Activated CD4-positive, alpha-beta T cell treated with anti-CD3 and anti-CD28 coated beads, Interleukin-2, amount 10 ng/mL, durations not matched to agents 7 days and 5 days (primary cell): ENCODE measurements around the gene ECE1. TPM values are rescaled to one million over a fixed set of nuclear protein-coding genes. Genes with fewer than 3 reads are reported as not detected.

Source experiments
- CTCF ChIA-PET: fragments of 350-600 bp; sonication (Branson Sonifier 250); formaldehyde crosslinking; loops from one replicate; lab custom pipeline; 2021; ENCODE audit warnings: antibody characterized with exemption; lab: Charles Lee
- POLR2A ChIA-PET: fragments of 350-600 bp; sonication (Branson Sonifier 250); formaldehyde crosslinking; loops from one replicate; lab custom pipeline; 2021; ENCODE audit warnings: antibody characterized with exemption; lab: Charles Lee
- DNase-seq: peaks from one replicate; pipeline ENCODE4 v3.0.0-alpha.2; 2020
- H3K27ac Mint-ChIP-seq: one replicate; pipeline ENCODE4 v1.8.0; 2021; ENCODE audit warnings: mild to moderate bottlenecking, moderate library complexity, mixed read lengths
- H3K27me3 Mint-ChIP-seq: one replicate; pipeline ENCODE4 v1.8.0; 2021; ENCODE audit warnings: mixed read lengths
- H3K36me3 Mint-ChIP-seq: one replicate; pipeline ENCODE4 v1.8.0; 2021; ENCODE audit warnings: low read depth, mixed read lengths
- H3K4me1 Mint-ChIP-seq: one replicate; pipeline ENCODE4 v1.8.0; 2021; ENCODE audit warnings: mixed read lengths
- H3K4me3 Mint-ChIP-seq: one replicate; pipeline ENCODE4 v1.8.0; 2021; ENCODE audit warnings: mild to moderate bottlenecking, moderate library complexity, mixed read lengths
- H3K9me3 Mint-ChIP-seq: one replicate; pipeline ENCODE4 v1.8.0; 2021; ENCODE audit warnings: mixed read lengths
- total RNA-seq, 2 experiments: library from RNA; stranded (reverse); gene quantifications; one replicate each; pipeline ENCODE4 v1.2.3, GENCODE V29; 2021

The ECE1 gene
- total RNA-seq, 2 experiments from 2014 or later = 101 to 107 TPM

GRCh38 chr1:21323091-21323490 lies 32.8 kb upstream of the ECE1 start:
- no peaks in the 10 kb centered on the region for H3K9me3 Mint-ChIP-seq
- no peaks in the 10 kb centered on the region for H3K27me3 Mint-ChIP-seq
- CTCF ChIA-PET = interaction anchor here (0.5 to 3.8 kb wide), 6 partner anchors 11 to 68 kb away, joined by 3 to 21 read pairs (median 4); no protein-coding TSS in a partner anchor
- H3K36me3 Mint-ChIP-seq = peaks cover 13% of the 10 kb centered on the region
- peaks cover 68% of the 10 kb centered on the region for H3K4me1 Mint-ChIP-seq
- POLR2A ChIA-PET = no interaction called here
- no peak overlapping the region for H3K4me3 Mint-ChIP-seq
- H3K27ac Mint-ChIP-seq = peak overlapping the region; percentile 9
- no peak for DNase-seq

GRCh38 chr1:21322681-21323016 lies 32.4 kb upstream of the ECE1 start:
- no peaks in the 10 kb centered on the region for H3K9me3 Mint-ChIP-seq
- peaks cover 10% of the 10 kb centered on the region for H3K36me3 Mint-ChIP-seq
- H3K27me3 Mint-ChIP-seq = no peaks in the 10 kb centered on the region
- peaks cover 66% of the 10 kb centered on the region for H3K4me1 Mint-ChIP-seq
- no peak overlapping the region for H3K4me3 Mint-ChIP-seq
- no peak for DNase-seq
- POLR2A ChIA-PET = no interaction called here
- H3K27ac Mint-ChIP-seq = peak overlapping the region; percentile 69
- CTCF ChIA-PET = interaction anchor here (0.5 to 1.1 kb wide), 4 partner anchors 11 to 67 kb away, joined by 3 to 6 read pairs (median 4); no protein-coding TSS in a partner anchor

DNA sequence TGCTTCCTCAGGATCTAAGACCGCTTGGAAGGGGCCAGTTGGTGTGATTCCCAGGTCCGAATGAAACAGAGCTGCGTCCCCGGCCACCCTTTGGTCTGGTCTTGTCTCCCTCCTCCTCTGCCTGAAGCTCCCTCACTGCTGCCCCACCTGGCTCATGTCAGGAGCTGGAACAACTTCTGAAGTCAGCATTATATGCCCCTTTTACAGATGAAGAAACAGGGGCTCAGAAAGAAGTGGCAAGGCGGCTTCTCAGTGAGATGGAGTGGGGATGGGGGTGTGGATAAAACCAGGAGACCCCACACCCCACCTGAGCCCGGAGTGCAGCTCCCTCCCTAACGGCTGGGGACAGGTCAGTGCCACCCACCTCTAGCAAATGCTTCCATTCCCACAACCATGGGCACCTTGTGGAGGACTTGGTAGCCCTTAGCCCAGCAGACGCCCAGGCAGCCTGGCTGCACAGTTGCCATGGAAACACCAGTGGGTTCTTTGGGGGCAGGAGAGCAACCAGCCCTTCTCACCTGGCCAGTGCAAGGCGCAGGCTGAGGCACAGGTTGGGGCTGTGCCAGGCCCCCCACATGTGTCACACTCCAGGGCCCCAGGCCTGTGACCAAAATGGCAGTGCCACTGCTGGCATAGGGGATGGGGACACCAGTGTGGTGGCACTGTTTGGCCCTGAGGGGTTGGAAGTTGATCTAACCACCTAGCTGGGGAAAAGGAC lies 31.9 kb upstream of the ECE1 start:
- CTCF ChIA-PET = interaction anchor here (1.0 to 1.5 kb wide), 3 partner anchors 12 to 50 kb away, joined by 3 to 4 read pairs (median 4); no protein-coding TSS in a partner anchor
- DNase-seq = no peak
- Mint-ChIP-seq H3K36me3 (peaks cover 9% of the 10 kb centered on the region), H3K27ac (no peak overlapping the region), H3K4me3 (no peak overlapping the region), H3K4me1 (peaks cover 63% of the 10 kb centered on the region), H3K9me3 (no peaks in the 10 kb centered on the region), H3K27me3 (no peaks in the 10 kb centered on the region)
- POLR2A ChIA-PET = no interaction called here

- DNase-seq = no peak
- ChIA-PET CTCF (interaction anchor here (0.9 to 1.5 kb wide), 6 partner anchors 8 to 51 kb away, joined by 3 to 6 read pairs (median 4); no protein-coding TSS in a partner anchor), POLR2A (no interaction called here)
- H3K9me3 Mint-ChIP-seq = no peaks in the 10 kb centered on the region
- peaks cover 54% of the 10 kb centered on the region for H3K4me1 Mint-ChIP-seq
- no peak overlapping the region for H3K27ac Mint-ChIP-seq
- no peak overlapping the region for H3K4me3 Mint-ChIP-seq
- no peaks in the 10 kb centered on the region for H3K27me3 Mint-ChIP-seq
- peaks cover 13% of the 10 kb centered on the region for H3K36me3 Mint-ChIP-seq
These were observed 30.3 kb upstream of the ECE1 start for GRCh38 chr1:21320410-21321108.

DNA sequence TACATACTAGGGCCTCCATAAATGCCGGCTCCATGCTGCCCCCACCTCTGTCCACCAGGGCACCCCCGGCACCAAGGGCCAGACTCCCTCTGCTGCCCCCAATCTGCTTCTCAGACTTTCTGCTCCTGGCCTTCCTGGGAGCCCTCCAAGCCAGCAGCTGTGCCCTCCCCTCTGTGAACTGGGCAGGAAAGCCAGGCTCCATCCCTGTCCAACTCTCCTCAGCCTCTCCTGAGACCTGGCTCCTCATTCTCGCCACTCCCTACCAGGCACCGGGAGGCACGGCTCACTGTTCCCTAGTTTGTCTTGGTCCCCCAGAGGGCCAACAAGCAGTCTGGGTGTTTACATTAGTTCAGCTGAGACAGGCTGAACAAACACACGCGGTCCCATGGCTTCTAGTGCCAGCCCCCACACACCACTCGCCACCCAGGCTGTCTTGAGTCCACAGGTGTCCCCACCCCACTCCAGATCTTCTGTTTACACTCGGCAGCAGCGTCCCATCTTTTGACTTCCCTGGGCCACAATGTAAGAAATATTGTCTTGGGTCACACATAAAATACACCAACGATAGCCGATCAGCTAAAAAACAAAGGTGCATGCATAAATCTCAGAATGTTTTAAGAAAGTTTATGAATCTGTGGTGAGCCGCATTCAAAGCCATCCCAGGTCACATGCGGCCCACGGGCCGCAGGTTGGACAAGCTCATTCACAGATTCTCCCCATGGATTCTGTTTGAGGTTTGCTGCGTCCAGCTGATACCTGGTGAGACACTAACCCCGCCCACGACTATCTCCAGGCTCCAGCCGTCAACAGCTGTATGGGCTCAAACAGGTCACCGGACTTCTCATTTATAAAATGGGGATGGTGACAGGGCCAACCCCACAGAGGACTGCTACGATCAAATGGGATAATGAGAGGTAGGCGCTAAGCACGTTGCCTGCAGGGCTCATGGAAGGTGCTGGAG lies 29.5 kb upstream of the ECE1 start:
- H3K27ac Mint-ChIP-seq = peak overlapping the region; percentile 36

DNA sequence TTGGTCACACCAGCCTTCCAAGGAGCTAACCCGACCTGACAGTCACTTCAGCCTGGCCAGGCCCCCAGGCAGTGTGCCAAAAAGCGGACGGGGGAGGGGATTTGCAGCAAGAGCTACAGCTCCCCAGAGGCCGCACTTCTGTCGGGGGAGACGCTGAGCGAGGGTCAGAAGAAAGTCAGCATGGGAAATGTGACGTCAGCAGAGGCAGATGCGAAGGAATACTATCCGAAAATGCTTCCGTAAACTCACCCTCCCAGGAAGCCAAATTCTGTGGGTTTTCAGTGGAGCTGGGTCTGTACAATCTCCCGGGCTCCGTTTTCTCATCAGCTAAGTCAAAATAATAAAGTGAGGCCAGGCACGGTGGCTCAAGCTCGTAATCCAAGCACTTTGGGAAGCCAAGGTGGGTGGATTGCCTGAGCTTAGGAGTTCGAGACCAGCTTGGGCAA lies 28.5 kb upstream of the ECE1 start:
- H3K4me3 Mint-ChIP-seq = no peak overlapping the region
- no peaks in the 10 kb centered on the region for H3K27me3 Mint-ChIP-seq
- CTCF ChIA-PET = interaction anchor here (1.1 kb wide), 1 partner anchor 50 kb away, joined by 3 read pairs; no protein-coding TSS in a partner anchor
- no peak for DNase-seq
- H3K4me1 Mint-ChIP-seq = peaks cover 43% of the 10 kb centered on the region
- no peaks in the 10 kb centered on the region for H3K9me3 Mint-ChIP-seq
- H3K27ac Mint-ChIP-seq = no peak overlapping the region
- peaks cover 12% of the 10 kb centered on the region for H3K36me3 Mint-ChIP-seq
- POLR2A ChIA-PET = no interaction called here

More for the DNA sequence above, 29.5 kb upstream of the ECE1 start:
- peaks cover 12% of the 10 kb centered on the region for H3K36me3 Mint-ChIP-seq
- no peak overlapping the region for H3K4me3 Mint-ChIP-seq
- no peak for DNase-seq
- H3K9me3 Mint-ChIP-seq = no peaks in the 10 kb centered on the region
- peaks cover 48% of the 10 kb centered on the region for H3K4me1 Mint-ChIP-seq
- no peaks in the 10 kb centered on the region for H3K27me3 Mint-ChIP-seq
- POLR2A ChIA-PET = no interaction called here
- CTCF ChIA-PET = interaction anchor here (1.0 to 1.4 kb wide), 2 partner anchors 9 to 18 kb away, joined by 4 to 5 read pairs; no protein-coding TSS in a partner anchor

- Mint-ChIP-seq H3K9me3 (no peaks in the 10 kb centered on the region), H3K36me3 (peaks cover 12% of the 10 kb centered on the region), H3K4me3 (no peak overlapping the region), H3K27ac (no peak overlapping the region), H3K27me3 (no peaks in the 10 kb centered on the region), H3K4me1 (peaks cover 43% of the 10 kb centered on the region)
- DNase-seq = no peak
- ChIA-PET POLR2A (no interaction called here), CTCF (interaction anchor here (0.5 to 1.1 kb wide), 2 partner anchors 43 to 51 kb away, joined by 3 read pairs; no protein-coding TSS in a partner anchor)
These were observed 27.9 kb upstream of the ECE1 start for GRCh38 chr1:21318057-21318713.

DNA sequence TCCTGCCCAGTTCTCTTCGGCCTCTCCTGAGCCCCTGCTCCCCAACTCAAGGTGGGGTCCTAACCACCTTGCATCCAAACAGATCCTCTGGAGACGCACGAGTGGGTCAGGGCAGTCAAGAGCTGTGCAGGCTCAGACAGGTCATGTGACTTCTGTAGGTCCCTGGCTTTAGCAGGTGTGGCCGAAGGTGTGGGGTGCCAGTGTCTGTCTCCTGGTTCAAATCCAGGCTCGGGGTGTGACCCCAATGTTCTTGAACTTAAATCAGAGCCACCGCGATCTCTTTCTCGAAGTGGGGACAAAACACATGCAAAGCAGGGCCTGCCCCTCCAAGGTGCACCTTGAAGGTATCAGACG lies 27.4 kb upstream of the ECE1 start:
- H3K4me1 Mint-ChIP-seq = peaks cover 40% of the 10 kb centered on the region
- H3K9me3 Mint-ChIP-seq = no peaks in the 10 kb centered on the region
- no peak for DNase-seq
- ChIA-PET CTCF (interaction anchor here (0.5 to 1.1 kb wide), 2 partner anchors 17 to 44 kb away, joined by 3 read pairs; no protein-coding TSS in a partner anchor), POLR2A (no interaction called here)
- H3K27me3 Mint-ChIP-seq = no peaks in the 10 kb centered on the region
- H3K4me3 Mint-ChIP-seq = no peak overlapping the region
- H3K36me3 Mint-ChIP-seq = peaks cover 12% of the 10 kb centered on the region
- H3K27ac Mint-ChIP-seq = no peak overlapping the region

DNA sequence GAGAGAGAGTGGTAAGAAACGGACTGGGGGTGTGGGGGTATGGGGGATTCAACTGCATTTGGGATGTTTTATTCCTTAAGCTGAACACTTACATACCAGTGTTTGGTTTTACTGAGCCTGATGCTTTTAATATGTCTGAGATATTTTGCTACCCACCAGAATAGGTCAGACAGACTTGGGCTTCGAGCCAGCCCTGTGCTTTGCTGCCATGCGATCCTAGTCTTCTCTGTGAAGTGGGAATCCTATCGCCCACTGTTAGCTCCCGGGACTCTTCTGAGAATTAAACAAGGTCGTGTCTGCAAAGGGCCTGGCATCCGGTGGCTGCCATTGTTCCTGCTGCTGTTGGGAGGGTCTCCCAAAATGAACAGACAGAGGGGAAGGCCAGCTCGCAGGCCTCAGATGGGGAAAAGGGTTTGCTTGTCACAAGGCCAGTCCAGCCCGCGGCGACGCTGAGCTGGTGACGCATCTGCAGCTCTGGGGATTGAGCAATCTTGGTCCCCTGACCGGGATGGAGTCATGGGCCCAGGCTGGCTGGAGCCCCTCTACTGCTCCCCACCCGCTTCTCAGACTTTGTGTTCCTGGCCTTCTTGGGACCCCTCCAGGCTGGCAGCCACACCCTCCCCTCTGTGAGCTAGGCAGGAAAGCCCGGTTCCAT lies 26.9 kb upstream of the ECE1 start:
- no peaks in the 10 kb centered on the region for H3K27me3 Mint-ChIP-seq
- H3K4me3 Mint-ChIP-seq = no peak overlapping the region
- CTCF ChIA-PET = interaction anchor here (1.1 kb wide), 1 partner anchor 17 kb away, joined by 3 read pairs; no protein-coding TSS in a partner anchor
- H3K27ac Mint-ChIP-seq = peak overlapping the region; percentile 60
- POLR2A ChIA-PET = no interaction called here
- H3K4me1 Mint-ChIP-seq = peaks cover 35% of the 10 kb centered on the region
- DNase-seq = no peak
- H3K9me3 Mint-ChIP-seq = no peaks in the 10 kb centered on the region
- peaks cover 12% of the 10 kb centered on the region for H3K36me3 Mint-ChIP-seq

DNA sequence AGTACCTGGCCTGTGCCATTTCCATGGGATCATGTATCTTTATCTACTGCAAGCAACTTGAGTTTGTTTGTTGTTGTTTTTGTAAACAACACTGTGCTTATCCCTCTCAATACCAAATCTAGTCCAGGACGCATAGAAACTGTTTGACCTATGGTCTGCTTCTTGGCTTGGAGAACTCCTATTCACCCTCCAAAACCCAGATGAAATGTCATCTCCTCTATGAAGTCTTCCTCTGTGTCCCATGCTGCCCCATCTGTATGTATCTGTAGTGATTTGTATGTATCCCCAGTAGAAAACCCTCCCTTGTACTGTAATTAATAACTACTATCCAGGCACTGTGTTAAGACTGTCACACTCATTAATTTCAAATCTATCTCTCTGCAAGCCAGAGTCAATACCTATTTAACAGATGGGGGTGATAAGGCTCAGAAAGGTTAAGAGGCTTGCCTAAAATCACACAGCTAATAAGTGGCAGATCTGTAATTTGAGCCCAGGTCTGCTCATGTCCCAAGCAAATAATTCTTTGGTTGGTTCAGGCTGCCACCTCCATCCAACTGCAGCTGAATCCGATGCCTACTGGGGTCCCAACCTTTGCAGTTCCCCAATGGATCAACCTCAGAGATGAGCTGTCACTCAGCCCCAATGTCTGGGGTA lies 24.6 kb upstream of the ECE1 start:
- peak overlapping the region; percentile 38 for H3K27ac Mint-ChIP-seq
- DNase-seq = no peak
- peaks cover 20% of the 10 kb centered on the region for H3K36me3 Mint-ChIP-seq
- peaks cover 4% of the 10 kb centered on the region for H3K9me3 Mint-ChIP-seq
- POLR2A ChIA-PET = no interaction called here
- no peaks in the 10 kb centered on the region for H3K27me3 Mint-ChIP-seq
- no peak overlapping the region for H3K4me3 Mint-ChIP-seq
- H3K4me1 Mint-ChIP-seq = peaks cover 41% of the 10 kb centered on the region
- CTCF ChIA-PET = interaction anchor here (0.6 to 2.0 kb wide), 7 partner anchors 10 to 63 kb away, joined by 3 to 8 read pairs (median 4); no protein-coding TSS in a partner anchor
